ENCODE measurements around the gene GDPD3. TPM values are rescaled to one million over a fixed set of nuclear protein-coding genes. Genes with fewer than 3 reads are reported as not detected.
A peak's percentile ranks its signal among the peaks of the same experiment; 100 is the strongest.

Gene GDPD3, protein sequence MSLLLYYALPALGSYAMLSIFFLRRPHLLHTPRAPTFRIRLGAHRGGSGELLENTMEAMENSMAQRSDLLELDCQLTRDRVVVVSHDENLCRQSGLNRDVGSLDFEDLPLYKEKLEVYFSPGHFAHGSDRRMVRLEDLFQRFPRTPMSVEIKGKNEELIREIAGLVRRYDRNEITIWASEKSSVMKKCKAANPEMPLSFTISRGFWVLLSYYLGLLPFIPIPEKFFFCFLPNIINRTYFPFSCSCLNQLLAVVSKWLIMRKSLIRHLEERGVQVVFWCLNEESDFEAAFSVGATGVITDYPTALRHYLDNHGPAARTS
- 4.9 and 20.8 TPM in 2 replicates for total RNA-seq (2011; cell fraction: chromatin; rRNA removed; ENCODE audit: low replicate concordance)
- 8.7 and 14.0 TPM in 2 replicates for total RNA-seq (2011; cell fraction: nucleolus; rRNA removed)
- total RNA-seq (2011; cell fraction: nucleoplasm; rRNA removed) = 7.3 and 8.0 TPM in 2 replicates
- total RNA-seq (2014; rRNA removed) = 0.90 and 0.91 TPM in 2 replicates
- total RNA-seq (2014; rRNA removed; fragmentation: Illumina TruSeq; extraction: Trizol) = 0.47 and 0.54 TPM in 2 replicates
- 1.1 TPM in 2 replicates for total RNA-seq (2015; rRNA removed; fragmentation: Illumina TruSeq; extraction: Trizol)
- 1.7 and 3.9 TPM in 2 replicates for total RNA-seq (2021)
- 1.9 and 2.5 TPM in 2 replicates for polyA plus RNA-seq (2011; rRNA removed)
- polyA plus RNA-seq (2011; cell fraction: cytosol; rRNA removed) = 0.83 and 1.4 TPM in 2 replicates
- 14.1 and 18.8 TPM in 2 replicates for polyA plus RNA-seq (2011; cell fraction: nucleus; rRNA removed)
- polyA plus RNA-seq (2012) = 1.5 and 4.7 TPM in 2 replicates
- 1.0 and 1.3 TPM in 2 replicates for polyA plus RNA-seq (2014; fragmentation: Illumina TruSeq; extraction: Trizol)
- 1 to 10 TPM in 1 of 2 experiments, under 1 TPM in 1; 0.51 to 1.4 TPM for polyA plus RNA-seq (2014; fragmentation: Nextera tagmentation; extraction: Ambion mirVana)
- 1.2 and 1.7 TPM in 2 replicates for polyA plus RNA-seq (2014; rRNA removed)
- 0.18 and 0.53 TPM in 2 replicates for polyA minus RNA-seq (2011; rRNA and poly(A)+ RNA removed)
- polyA minus RNA-seq (2011; cell fraction: cytosol; rRNA and poly(A)+ RNA removed) = 2.8 TPM in 1 of 2 replicates, not detected in the other
- polyA minus RNA-seq (2011; cell fraction: nucleus; rRNA and poly(A)+ RNA removed) = 1.8 and 2.7 TPM in 2 replicates
- Bru-seq, nascent RNA = percentile 41 among the genes with signal in this experiment
- percentile 38 among the genes with signal in this experiment for BruChase-seq, experiment 1, labeled RNA remaining after a 2-hour chase
- percentile 49 among the genes with signal in this experiment for BruChase-seq, experiment 2, labeled RNA remaining after a 6-hour chase
- long read RNA-seq, experiment 1, partial matches to known transcripts = 1 of 1 reads
- long read RNA-seq, experiment 1, other reads (novel, unspliced or antisense) = 0 of 1 reads
- long read RNA-seq, experiment 2, partial matches to known transcripts = 0 of 2 reads
- long read RNA-seq, experiment 2, other reads (novel, unspliced or antisense) = 1 of 2 reads
- long read RNA-seq, experiment 3, partial matches to known transcripts = 0 of 1 reads
- long read RNA-seq, experiment 3, other reads (novel, unspliced or antisense) = 0 of 1 reads

DNA sequence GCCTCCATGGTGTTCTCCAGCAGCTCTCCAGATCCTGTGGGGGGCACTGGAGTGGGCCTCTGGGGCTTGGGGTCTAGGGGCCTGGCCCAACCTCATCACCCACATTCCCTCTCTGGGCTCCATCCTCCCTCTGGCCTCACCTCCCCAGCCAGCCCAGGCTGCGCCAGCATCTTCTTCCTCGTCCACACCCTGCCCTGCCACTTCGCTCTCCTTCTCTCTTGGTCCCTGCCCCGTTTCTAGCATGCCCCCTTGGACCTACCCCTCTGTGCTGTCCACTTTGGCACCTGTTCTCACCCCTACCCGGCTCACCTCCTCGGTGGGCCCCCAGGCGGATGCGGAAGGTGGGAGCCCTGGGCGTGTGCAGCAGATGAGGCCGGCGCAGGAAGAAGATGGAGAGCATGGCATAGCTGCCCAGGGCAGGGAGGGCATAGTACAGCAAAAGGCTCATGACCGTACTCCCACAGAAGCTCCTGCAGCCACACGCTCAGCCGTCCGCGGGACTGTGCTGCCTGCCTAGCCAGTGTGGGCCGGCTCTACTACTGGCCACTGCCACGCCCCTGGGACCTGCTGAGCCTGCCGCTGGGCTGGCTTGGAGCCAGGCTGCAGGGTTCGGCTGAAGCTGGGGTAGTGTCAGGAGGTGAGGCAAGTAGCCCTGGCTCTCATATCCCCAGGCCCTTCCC lies at the start of gene GDPD3:
Gene GDPD3, minus strand, starts transcription at position 507 of the 680 bp plus-strand sequence. Its CDS starts 59 bp downstream, at position 448.
- BruUV-seq (replicated peaks) = no TSS peak
- peaks cover 17 to 36% of the 10 kb centered on the region in 2 experiments; a peak in 4 of 5 replicates for H3K4me1 ChIP-seq (replicated peaks in 1 of 2; ENCODE audit: control insufficient read depth in 2 of 2, insufficient read depth in 2 of 2, low read length in 2 of 2)
- DNase-seq (ENCODE audit: extremely low read depth in 1 of 4, low spot score in 3 of 4) = peak; percentile 76 to 88 (median 78)
- CTCF ChIA-PET (ENCODE audit: low intra/inter-chr PET ratio) = no interaction called here
- peak within 1 kb of the TSS in 1 of 2 experiments; percentile 82; a peak in 3 of 4 replicates for H3K9ac ChIP-seq (ENCODE audit: insufficient read depth in 1 of 2, low read depth in 2 of 2, low read length in 2 of 2)
- H3K27ac ChIP-seq (ENCODE audit: extremely low read depth, low read depth, low read length) = peak within 1 kb of the TSS; percentile 60; the same call in 2 of the 3 replicates
- H2AFZ ChIP-seq (ENCODE audit: low read depth, low read length) = peak within 1 kb of the TSS; percentile 76
- H3K27me3 ChIP-seq (ENCODE audit: control insufficient read depth in 2 of 2, insufficient read depth in 2 of 2, low read length in 2 of 2) = no peaks in the 10 kb centered on the region
- H4K20me1 ChIP-seq (replicated peaks; ENCODE audit: control insufficient read depth, insufficient read depth, low read length) = no peaks in the 10 kb centered on the region
- ATAC-seq = peak; percentile 90
- POLR2A ChIA-PET = interaction anchor here (0.8 to 1.6 kb wide), 4 partner anchors 10 to 48 kb away, joined by 3 to 5 read pairs (median 4); partner anchors contain the start of genes ALDOA and MAPK3
- no peaks in the 10 kb centered on the region for H3K79me2 ChIP-seq (ENCODE audit: control insufficient read depth, insufficient read depth, low read length)
- H3K9me1 ChIP-seq (ENCODE audit: control insufficient read depth, insufficient read depth, low read length) = peaks cover 6% of the 10 kb centered on the region
- WGBS (ENCODE audit: insufficient coverage, low coverage, missing lambda C conversion rate) = 46% methylated on average over 15 of the region's 20 CpGs
- in situ Hi-C loops (cut with MboI) = no loop called here
- FAIRE-seq = peak; percentile 88
- no peaks in the 10 kb centered on the region for H3K9me3 ChIP-seq (replicated peaks; ENCODE audit: control insufficient read depth, insufficient read depth, low read depth, low read length)
- H3K36me3 ChIP-seq (ENCODE audit: control insufficient read depth, insufficient read depth, low read length) = peaks cover 16% of the 10 kb centered on the region; the same call in 1 of the 3 replicates
- H3K4me2 ChIP-seq (ENCODE audit: insufficient read depth, low read length) = peak within 1 kb of the TSS; percentile 50
- intact Hi-C loops (cut with micrococcal nuclease) = no loop called here
- H3K4me3 ChIP-seq = no peak within 1 kb of the TSS
- TF ChIP-seq, protein P1, sequence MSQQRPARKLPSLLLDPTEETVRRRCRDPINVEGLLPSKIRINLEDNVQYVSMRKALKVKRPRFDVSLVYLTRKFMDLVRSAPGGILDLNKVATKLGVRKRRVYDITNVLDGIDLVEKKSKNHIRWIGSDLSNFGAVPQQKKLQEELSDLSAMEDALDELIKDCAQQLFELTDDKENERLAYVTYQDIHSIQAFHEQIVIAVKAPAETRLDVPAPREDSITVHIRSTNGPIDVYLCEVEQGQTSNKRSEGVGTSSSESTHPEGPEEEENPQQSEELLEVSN (IDR thresholded peaks at IDR 0.05; ENCODE audit: borderline replicate concordance in 1 of 2, extremely low read depth in 1 of 2, insufficient read depth in 1 of 2, insufficient read length in 1 of 2, low read depth in 1 of 2, low read length in 1 of 2, poor library complexity in 1 of 2, severe bottlenecking in 1 of 2) = peak in 1 of 2 experiments; percentile 2
- TF ChIP-seq RBBP5 (IDR thresholded peaks at IDR 0.05; ENCODE audit: borderline replicate concordance, insufficient read depth, low read length, poor library complexity, severe bottlenecking) = peak; percentile 46
- TF ChIP-seq TSC22D4 (tag; IDR thresholded peaks at IDR 0.05) = no peak

Data from K562 (cell line).